Spleen (tissue), 11 donors: ENCODE measurements around the gene SPEM2. TPM values are rescaled to one million over a fixed set of nuclear protein-coding genes. Genes with fewer than 3 reads are reported as not detected.

Experiments used
- DNase-seq: peaks from one replicate; pipeline ENCODE4 v3.0.0-alpha.2; 2020
- H3K27ac ChIP-seq, 8 donors: fragments of 200-600 bp; sonication (generic) in 7 of 8; 1 replicate in 4 of 8; 2 replicates in 4 of 8; pipeline versions ENCODE4 v1.5.0 to v1.8.0; 2016 to 2021; ENCODE audit warnings: inconsistent platforms in 4 of 8, mild to moderate bottlenecking in 4 of 8, moderate library complexity in 1 of 8
- H3K27me3 ChIP-seq, 7 donors: fragments of 200-600 bp; sonication (generic) in 6 of 7; replicated peaks in 1 of 7; 1 replicate in 4 of 7; 2 replicates in 3 of 7; pipeline versions ENCODE4 v1.5.0 to v1.8.0; 2016 to 2021; ENCODE audit warnings: inconsistent platforms in 3 of 7, mild to moderate bottlenecking in 1 of 7
- H3K36me3 ChIP-seq, 6 donors: fragments of 200-600 bp; sonication (generic) in 5 of 6; 1 replicate in 4 of 6; 2 replicates in 2 of 6; pipeline versions ENCODE4 v1.5.0 to v1.8.0; 2016 to 2021; ENCODE audit warnings: inconsistent platforms in 2 of 6
- H3K4me1 ChIP-seq, 6 donors: fragments of 200-600 bp; sonication (generic) in 5 of 6; 1 replicate in 3 of 6; 2 replicates in 3 of 6; pipeline versions ENCODE4 v1.5.0 to v1.8.0; 2016 to 2021; ENCODE audit warnings: inconsistent platforms in 3 of 6
- H3K4me3 ChIP-seq, 8 donors: fragments of 200-600 bp; sonication (generic) in 7 of 8; 1 replicate in 4 of 8; 2 replicates in 4 of 8; pipeline versions ENCODE4 v1.5.0 to v1.8.0; 2016 to 2021; ENCODE audit warnings: inconsistent platforms in 4 of 8, mild to moderate bottlenecking in 4 of 8, moderate library complexity in 2 of 8
- H3K9me3 ChIP-seq, 8 donors: fragments of 200-600 bp; sonication (generic) in 7 of 8; 1 replicate in 4 of 8; 2 replicates in 4 of 8; pipeline versions ENCODE4 v1.5.0 to v1.8.0; 2016 to 2021; ENCODE audit warnings: inconsistent platforms in 4 of 8
- CTCF ChIP-seq, 11 experiments: fragments of 200-600 bp in 7 of 11; fragments of 450-650 bp in 4 of 11; sonication (generic) in 4 of 11; IDR thresholded peaks in 8 of 11; conservative IDR thresholded peaks in 3 of 11; 1 replicate in 7 of 11; 2 replicates in 4 of 11; pipeline versions ENCODE4 v1.4.0 to v1.8.0; 2016 to 2021; ENCODE audit warnings: antibody characterized with exemption in 11 of 11, inconsistent platforms in 4 of 11, mild to moderate bottlenecking in 1 of 11
- POLR2A ChIP-seq, 3 donors: fragments of 450-650 bp; IDR thresholded peaks; one replicate each; pipeline ENCODE4 v1.5.1; 2017; ENCODE audit warnings: antibody characterized with exemption in 3 of 3, mild to moderate bottlenecking in 1 of 3
- POLR2AphosphoS5 ChIP-seq, 3 donors: sonication (generic); formaldehyde crosslinking; IDR thresholded peaks; one replicate each; pipeline ENCODE4 v1.5.1; 2017; ENCODE audit warnings: antibody characterized with exemption in 3 of 3
- WGBS, 5 donors: extraction: QIAGEN DNeasy Blood & Tissue Kit in 3 of 5; methylation state at CpG; one replicate each; pipeline versions ENCODE4 v1.1.5 to v1.1.7; 2013 to 2018; 5-methylcytosine and 5-hydroxymethylcytosine counted together
- intact Hi-C: fragments of 100-400 bp; cut with DNase I; formaldehyde crosslinking; loops from one replicate; pipeline ENCODE4 v1.15.0; 2023; ENCODE audit warnings: low total_unique reads
- polyA plus RNA-seq, 3 donors: library from polyadenylated mRNA; stranded (reverse); fragments of 200-250 nt; gene quantifications; one replicate each; pipeline ENCODE4 v1.2.1, GENCODE V29; 2013
- total RNA-seq, 7 donors: library from RNA; depleted of rRNA in 3 of 7; stranded (reverse); fragments of >200 nt in 3 of 7; fragmentation: NEBNext Ultra II Directional in 4 of 7; extraction: Animal tissue kit (Norgen Biotek cat#: 25700) in 4 of 7; gene quantifications; one replicate each; pipeline versions ENCODE4 v1.1.0 to v1.2.1, GENCODE V29; 2016 to 2021
- donor health status: healthy with polysubstance abuse.
- donor health status: DM: no; HTN: no; CAD: no; lungs with moderate emphysema.
- donor health status: DM: no; HTN: no; CAD: no.
- donor health status: Bipolar disorder and iron deficiency.
- donor health status: healthy.
- donor health status: DM: no; HTN: no; CAD: no.
- donor health status: DM: yes; HTN: yes; CAD: no.

SPEM2 gene
- total and polyA plus RNA-seq, 10 donors, result not detected

- intact Hi-C loops, result no loop called here
- no peak for TF ChIP-seq POLR2A (IDR thresholded peaks at IDR 0.05)
- TF ChIP-seq CTCF (IDR thresholded peaks at IDR 0.05 in 8 of 11, conservative IDR thresholded peaks at IDR 0.05 in 3 of 11), result no peak
- TF ChIP-seq POLR2AphosphoS5 (IDR thresholded peaks at IDR 0.05), result no peak
- DNase-seq, result peak; percentile 84
- peak overlapping the region; percentile 77 to 94 (median 81) for H3K4me3 ChIP-seq
- H3K9me3 ChIP-seq, result no peaks in the 10 kb centered on the region
- H3K36me3 ChIP-seq, result peaks cover 0 to 44% (median 22%) of the 10 kb centered on the region in 6 donors
- H3K27me3 ChIP-seq, result no peaks in the 10 kb centered on the region
- H3K4me1 ChIP-seq, result peaks cover 7 to 60% (median 42%) of the 10 kb centered on the region in 6 donors
- 3 to 13% (median 7%) methylated on average over 29 to 48 of the region's 48 CpGs for WGBS, 5 donors
- peak overlapping the region; percentile 66 to 98 (median 94) for H3K27ac ChIP-seq
These were observed 31.6 kb upstream of the SPEM2 start for GRCh38 chr17:7393613-7394451.

- Histone ChIP-seq H3K27me3 (no peaks in the 10 kb centered on the region), H3K4me1 (peaks cover 7 to 55% (median 42%) of the 10 kb centered on the region in 6 donors), H3K27ac (peak within 1 kb of the TSS; percentile 66 to 98 (median 94)), H3K9me3 (no peaks in the 10 kb centered on the region), H3K4me3 (peak within 1 kb of the TSS; percentile 77 to 94 (median 81)), H3K36me3 (peaks cover 0 to 36% (median 14%) of the 10 kb centered on the region in 6 donors)
- intact Hi-C loops, result no loop called here
- WGBS, 5 donors, result 0 to 3% (median 1%) methylated on average over 18 to 71 of the region's 71 CpGs
- TF ChIP-seq CTCF (IDR thresholded peaks at IDR 0.05 in 8 of 11, conservative IDR thresholded peaks at IDR 0.05 in 3 of 11), result peak in 7 of 11 experiments; percentile 16 to 74 (median 52)
- peak; percentile 96 to 97 (median 96) for TF ChIP-seq POLR2AphosphoS5 (IDR thresholded peaks at IDR 0.05)
- peak in 2 of 3 donors; percentile 69 to 84 for TF ChIP-seq POLR2A (IDR thresholded peaks at IDR 0.05)
- peak; percentile 97 for DNase-seq
These were observed 30.8 kb upstream of the SPEM2 start, which contains the start of gene PLSCR3 for GRCh38 chr17:7394452-7395191. Gene PLSCR3 (minus strand): TSS chr17:7394525. CDS start chr17:7394110, 415 bp downstream.

- TF ChIP-seq POLR2A (IDR thresholded peaks at IDR 0.05) (no peak), POLR2AphosphoS5 (IDR thresholded peaks at IDR 0.05) (no peak), CTCF (IDR thresholded peaks at IDR 0.05 in 8 of 11, conservative IDR thresholded peaks at IDR 0.05 in 3 of 11) (no peak)
- 89 to 94% (median 92%) methylated on average over 4 of the region's 4 CpGs for WGBS, 5 donors
- DNase-seq, result no peak
- H3K27me3 ChIP-seq, result no peaks in the 10 kb centered on the region
- H3K4me1 ChIP-seq, result peaks cover 7 to 40% (median 34%) of the 10 kb centered on the region in 6 donors
- H3K36me3 ChIP-seq, result peaks cover 0 to 21% (median under 1%) of the 10 kb centered on the region in 6 donors
- H3K9me3 ChIP-seq, result no peaks in the 10 kb centered on the region
- no peak overlapping the region for H3K27ac ChIP-seq
- intact Hi-C loops, result no loop called here
- no peak overlapping the region for H3K4me3 ChIP-seq
These were observed 29.3 kb upstream of the SPEM2 start for GRCh38 chr17:7396147-7396546.
